ENCODE data around the gene SPATA7. TPM values are rescaled to one million over a fixed set of nuclear protein-coding genes. Genes with fewer than 3 reads are reported as not detected.

SPATA7 gene
- total RNA-seq, 1 experiment from 2014 or later, result 3.4 TPM

GRCh38 chr14:88481794-88482193 is 96.3 kb downstream of the SPATA7 start:
- DNase-seq (ENCODE audit: low read depth), result no peak

GRCh38 chr14:88482524-88482923 is 97.1 kb downstream of the SPATA7 start:
- no peak for DNase-seq (ENCODE audit: low read depth)

Other genes with a start within 250 kb of the SPATA7 start
- gene KCNK10, start 62.4 kb upstream of the SPATA7 start, total RNA-seq (2014; rRNA removed; shearing (Covaris generic)), result 0.06 and 0.63 TPM in 2 replicates
- gene PTPN21, start 169.3 kb downstream of the SPATA7 start, total RNA-seq (2014; rRNA removed; shearing (Covaris generic)), result 4.8 and 7.7 TPM in 2 replicates
- gene ZC3H14, start 177.4 kb downstream of the SPATA7 start, total RNA-seq (2014; rRNA removed; shearing (Covaris generic)), result 105 and 116 TPM in 2 replicates

Data from Daoy (cell line).